ENCODE measurements around the gene UBE2N.

GRCh38 chr12:93379326-93379980 is 62.3 kb downstream of the UBE2N start:
- TF ChIP-seq, protein P1, sequence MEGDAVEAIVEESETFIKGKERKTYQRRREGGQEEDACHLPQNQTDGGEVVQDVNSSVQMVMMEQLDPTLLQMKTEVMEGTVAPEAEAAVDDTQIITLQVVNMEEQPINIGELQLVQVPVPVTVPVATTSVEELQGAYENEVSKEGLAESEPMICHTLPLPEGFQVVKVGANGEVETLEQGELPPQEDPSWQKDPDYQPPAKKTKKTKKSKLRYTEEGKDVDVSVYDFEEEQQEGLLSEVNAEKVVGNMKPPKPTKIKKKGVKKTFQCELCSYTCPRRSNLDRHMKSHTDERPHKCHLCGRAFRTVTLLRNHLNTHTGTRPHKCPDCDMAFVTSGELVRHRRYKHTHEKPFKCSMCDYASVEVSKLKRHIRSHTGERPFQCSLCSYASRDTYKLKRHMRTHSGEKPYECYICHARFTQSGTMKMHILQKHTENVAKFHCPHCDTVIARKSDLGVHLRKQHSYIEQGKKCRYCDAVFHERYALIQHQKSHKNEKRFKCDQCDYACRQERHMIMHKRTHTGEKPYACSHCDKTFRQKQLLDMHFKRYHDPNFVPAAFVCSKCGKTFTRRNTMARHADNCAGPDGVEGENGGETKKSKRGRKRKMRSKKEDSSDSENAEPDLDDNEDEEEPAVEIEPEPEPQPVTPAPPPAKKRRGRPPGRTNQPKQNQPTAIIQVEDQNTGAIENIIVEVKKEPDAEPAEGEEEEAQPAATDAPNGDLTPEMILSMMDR (IDR thresholded peaks at IDR 0.05) = no peak
- TF ChIP-seq POLR2A (IDR thresholded peaks at IDR 0.05) = no peak
